LNCaP clone FGC (cell line): ENCODE data around the gene PLCD4.

Source experiments
- DNase-seq: peaks from one replicate; pipeline ENCODE4 v3.0.0-alpha.2; 2011; ENCODE audit warnings: low read depth
- H3K4me3 ChIP-seq: 2 replicates; pipeline ENCODE4 v1.5.1; 2011; ENCODE audit warnings: mild to moderate bottlenecking, low read depth, low read length, control low read depth
- CTCF ChIP-seq: IDR thresholded peaks from 2 replicates; pipeline ENCODE4 v1.5.1; 2012; ENCODE audit warnings: mild to moderate bottlenecking; ENCODE audit not compliant: control insufficient read depth, insufficient read depth; ENCODE audit errors: extremely low read depth

Gene PLCD4

GRCh38 chr2:218578272-218578877, 29.3 kb upstream of the PLCD4 start:
- no peak for DNase-seq
- no peak overlapping the region for H3K4me3 ChIP-seq
- TF ChIP-seq CTCF, result no peak

- no peak for DNase-seq
- TF ChIP-seq CTCF, result no peak
- H3K4me3 ChIP-seq, result no peak overlapping the region
Observed at GRCh38 chr2:218582076-218582475, 25.6 kb upstream of the PLCD4 start.

- no peak overlapping the region for H3K4me3 ChIP-seq
- no peak for DNase-seq
- no peak for TF ChIP-seq CTCF
Observed at GRCh38 chr2:218583983-218584850, 23.5 kb upstream of the PLCD4 start.

GRCh38 chr2:218585541-218585940, 22.2 kb upstream of the PLCD4 start:
- TF ChIP-seq CTCF, result no peak
- no peak for DNase-seq
- H3K4me3 ChIP-seq, result no peak overlapping the region

GRCh38 chr2:218605432-218605831, 2.3 kb upstream of the PLCD4 start:
- no peak overlapping the region for H3K4me3 ChIP-seq
- TF ChIP-seq CTCF, result no peak
- no peak for DNase-seq

- DNase-seq, result no peak
- no peak for TF ChIP-seq CTCF
Observed at GRCh38 chr2:218615868-218616315, 8.2 kb downstream of the PLCD4 start.

More at GRCh38 chr2:218615868-218616315, 8.2 kb downstream of the PLCD4 start:
- no peak overlapping the region for H3K4me3 ChIP-seq
